Measurements from ENCODE around the gene BTBD2. TPM values are rescaled to one million over a fixed set of nuclear protein-coding genes. Genes with fewer than 3 reads are reported as not detected.
A peak's percentile ranks its signal among the peaks of the same experiment; 100 is the strongest.

Gene BTBD2
- total and polyA plus RNA-seq, 8 donors, result 33.9 to 46.4 (median 37.0) TPM

- 1% methylated on average over 22 to 97 of the region's 97 CpGs for WGBS, 2 donors
These were observed 74.1 kb downstream of the BTBD2 start, which contains the start of gene CSNK1G2 for GRCh38 chr19:1941146-1942077. TSS of gene CSNK1G2 (plus strand) at chr19:1941172. CDS start at chr19:1969773, 28,601 bp downstream.

GRCh38 chr19:1938071-1938470 is 77.4 kb downstream of the BTBD2 start:
- WGBS, 2 donors, result 74 to 85% methylated on average over 7 of the region's 7 CpGs
- FAIRE-seq, result no peak
- Histone ChIP-seq H3K4me3 (no peak overlapping the region), H3K27me3 (no peaks in the 10 kb centered on the region), H3K9me3 (no peaks in the 10 kb centered on the region), H3K4me1 (peaks cover 0 to 10% (median 5%) of the 10 kb centered on the region in 3 donors), H3K27ac (no peak overlapping the region), H3K36me3 (no peaks in the 10 kb centered on the region)
- DNase-seq, result no peak
- TF ChIP-seq CTCF (IDR thresholded peaks at IDR 0.05), result no peak
- intact Hi-C loops (cut with DNase I), result loop anchor here in 1 of 3 donors (10.0 kb wide), 1 partner anchor 127 kb away; no protein-coding TSS in a partner anchor
- ATAC-seq, result no peak

More at GRCh38 chr19:1941146-1942077, 74.1 kb downstream of the BTBD2 start, which contains the start of gene CSNK1G2:
- peak within 1 kb of the TSS; percentile 67 to 94 (median 82) for H3K4me3 ChIP-seq
- ATAC-seq, result peak; percentile 1 to 9 (median 4)
- H3K36me3 ChIP-seq, result no peaks in the 10 kb centered on the region
- peak in 5 of 6 donors; percentile 33 to 83 (median 46) for DNase-seq
- intact Hi-C loops (cut with DNase I), result no loop called here
- no peak for TF ChIP-seq CTCF (IDR thresholded peaks at IDR 0.05)
- no peaks in the 10 kb centered on the region for H3K27me3 ChIP-seq
- H3K27ac ChIP-seq, result peak within 1 kb of the TSS; percentile 91 to 95 (median 94)
- no peak for FAIRE-seq
- H3K9me3 ChIP-seq, result no peaks in the 10 kb centered on the region
- peaks cover 0 to 10% (median 8%) of the 10 kb centered on the region in 3 donors for H3K4me1 ChIP-seq

GRCh38 chr19:1936916-1937610 is 78.5 kb downstream of the BTBD2 start:
- 86 to 88% methylated on average over 24 of the region's 24 CpGs for WGBS, 2 donors
- TF ChIP-seq CTCF (IDR thresholded peaks at IDR 0.05), result no peak
- DNase-seq (no peak), FAIRE-seq (no peak), ATAC-seq (no peak)
- H3K27ac ChIP-seq, result no peak overlapping the region
- no peaks in the 10 kb centered on the region for H3K27me3 ChIP-seq
- intact Hi-C loops (cut with DNase I), result loop anchor here in 1 of 3 donors (10.0 kb wide), 1 partner anchor 128 kb away; no protein-coding TSS in a partner anchor
- H3K4me3 ChIP-seq, result no peak overlapping the region
- peaks cover 0 to 5% (median 0%) of the 10 kb centered on the region in 3 donors for H3K4me1 ChIP-seq
- H3K9me3 ChIP-seq, result no peaks in the 10 kb centered on the region
- no peaks in the 10 kb centered on the region for H3K36me3 ChIP-seq

- H3K4me3 ChIP-seq, result no peak overlapping the region
- 87 to 96% methylated on average over 3 of the region's 3 CpGs for WGBS, 2 donors
- H3K4me1 ChIP-seq, result peaks cover 0 to 5% (median 0%) of the 10 kb centered on the region in 3 donors
- H3K36me3 ChIP-seq, result no peaks in the 10 kb centered on the region
- H3K9me3 ChIP-seq, result no peaks in the 10 kb centered on the region
- intact Hi-C loops (cut with DNase I), result loop anchor here in 1 of 3 donors (10.0 kb wide), 1 partner anchor 128 kb away; no protein-coding TSS in a partner anchor
- no peak overlapping the region for H3K27ac ChIP-seq
- no peak for TF ChIP-seq CTCF (IDR thresholded peaks at IDR 0.05)
- no peaks in the 10 kb centered on the region for H3K27me3 ChIP-seq
- DNase-seq, result no peak
- no peak for ATAC-seq
- FAIRE-seq, result no peak
These were observed 79.1 kb downstream of the BTBD2 start for GRCh38 chr19:1936430-1936829.
